ENCODE measurements around the gene SNAP29.
"Not testable (repeated sequence)": the region's sequence is repeated elsewhere in the genome, so short reads cannot be mapped to it uniquely, and the experiment has no call there.

Gene SNAP29

DNA sequence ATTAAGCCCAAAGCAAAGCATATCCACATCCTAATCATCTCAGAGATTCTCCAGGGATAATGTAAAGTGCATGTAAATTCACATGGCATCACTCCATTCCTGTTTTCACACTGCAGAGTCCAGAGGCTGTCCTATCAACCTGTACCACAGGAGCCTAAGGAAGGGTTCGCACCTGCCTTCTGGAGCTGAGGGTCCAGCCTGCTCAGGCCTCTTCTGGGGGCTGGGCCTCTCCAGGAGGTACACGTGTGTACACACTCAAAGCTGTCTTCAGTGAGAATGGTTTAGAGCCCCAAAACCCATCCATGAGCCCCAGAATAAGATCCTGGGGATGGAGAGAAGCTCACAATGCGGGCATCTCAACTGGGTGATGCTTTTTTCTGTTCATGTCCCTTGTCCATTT lies 24.1 kb upstream of the SNAP29 start:
- DNase-seq (ENCODE audit: low spot score): no peak

- no peak for DNase-seq (ENCODE audit: low spot score)
Observed at GRCh38 chr22:20836987-20837823, 21.6 kb upstream of the SNAP29 start.

DNA sequence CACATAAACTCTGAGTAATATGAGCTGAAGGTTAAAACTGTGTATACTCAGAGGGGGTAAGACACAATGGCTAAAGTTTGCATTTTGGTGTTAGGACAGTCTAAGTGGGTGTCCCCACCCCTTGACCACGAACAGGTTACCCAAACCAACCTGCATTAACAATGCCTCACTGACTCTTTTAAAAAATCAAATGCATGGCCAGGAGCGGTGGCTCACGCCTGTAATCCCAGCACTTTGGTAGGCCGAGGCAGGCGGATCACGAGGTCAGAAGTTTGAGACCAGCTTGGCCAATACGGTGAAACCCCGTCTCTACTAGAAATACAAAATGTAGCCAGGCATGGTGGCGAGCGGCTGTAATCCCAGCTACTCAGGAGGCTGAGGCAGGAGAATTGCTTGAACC lies 19.5 kb upstream of the SNAP29 start:
- DNase-seq (ENCODE audit: low spot score): not testable (repeated sequence)

GRCh38 chr22:20839837-20840645 lies 18.8 kb upstream of the SNAP29 start:
- no peak for DNase-seq (ENCODE audit: low spot score)

- DNase-seq (ENCODE audit: low spot score): no peak
Observed at GRCh38 chr22:20840646-20841371, 18.0 kb upstream of the SNAP29 start.

- no peak for DNase-seq (ENCODE audit: low spot score)
Observed at GRCh38 chr22:20843501-20843900, 15.3 kb upstream of the SNAP29 start.

- no peak for DNase-seq (ENCODE audit: low spot score)
Observed at GRCh38 chr22:20844055-20845037, 14.5 kb upstream of the SNAP29 start.

- no peak for DNase-seq (ENCODE audit: low spot score)
Observed at GRCh38 chr22:20847318-20847822, 11.4 kb upstream of the SNAP29 start.

DNA sequence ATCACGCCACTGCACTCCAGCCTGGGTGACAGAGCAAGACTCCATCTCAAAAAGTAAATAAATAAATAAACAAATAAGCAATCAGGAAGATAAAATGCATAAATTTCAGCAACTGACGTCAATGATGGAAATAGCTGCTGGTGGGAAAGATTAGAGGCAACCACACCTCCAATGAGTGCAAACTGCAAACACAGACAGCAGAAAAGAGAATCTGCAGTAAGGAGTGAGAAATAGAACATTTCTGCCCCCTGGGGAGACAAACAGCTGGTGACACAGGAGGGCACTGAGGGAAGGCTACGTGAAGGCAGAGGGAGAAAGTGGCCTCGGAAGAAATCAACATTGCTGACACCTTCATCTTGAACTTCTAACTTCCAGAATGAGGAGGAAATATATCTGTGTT lies 6.7 kb upstream of the SNAP29 start:
- DNase-seq (ENCODE audit: low spot score): no peak

- no peak for DNase-seq (ENCODE audit: low spot score)
Observed at GRCh38 chr22:20852503-20852902, 6.3 kb upstream of the SNAP29 start.

- no peak for DNase-seq (ENCODE audit: low spot score)
Observed at GRCh38 chr22:20853236-20853660, 5.6 kb upstream of the SNAP29 start.

GRCh38 chr22:20857247-20857643 lies 1.6 kb upstream of the SNAP29 start:
- no peak for DNase-seq (ENCODE audit: low spot score)

GRCh38 chr22:20857838-20858614 lies 781 bp upstream of the SNAP29 start:
- DNase-seq (ENCODE audit: low spot score): peak; percentile 91

- DNase-seq (ENCODE audit: low spot score): no peak
Observed at GRCh38 chr22:20859615-20860014, 808 bp downstream of the SNAP29 start.

DNA sequence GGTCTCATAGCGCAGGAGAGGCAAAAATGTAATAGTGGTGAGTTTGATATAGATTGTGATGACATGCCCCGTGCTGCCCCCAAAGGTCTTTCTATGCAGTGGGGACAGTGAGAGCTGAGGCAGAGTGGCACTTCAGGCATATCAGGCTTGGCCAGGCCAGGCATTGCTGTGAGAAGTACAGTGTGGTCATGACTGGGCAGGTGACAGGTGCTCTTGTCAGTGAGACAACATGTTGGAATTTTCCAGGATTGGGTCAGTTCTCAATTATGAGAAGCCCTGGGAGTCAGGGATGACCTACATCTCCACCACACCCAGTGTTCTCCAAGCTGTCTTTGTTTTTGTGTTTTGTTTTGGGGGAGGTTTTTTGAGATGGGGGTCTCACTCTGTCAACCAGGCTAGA lies 3.7 kb downstream of the SNAP29 start:
- DNase-seq (ENCODE audit: low spot score): no peak

DNA sequence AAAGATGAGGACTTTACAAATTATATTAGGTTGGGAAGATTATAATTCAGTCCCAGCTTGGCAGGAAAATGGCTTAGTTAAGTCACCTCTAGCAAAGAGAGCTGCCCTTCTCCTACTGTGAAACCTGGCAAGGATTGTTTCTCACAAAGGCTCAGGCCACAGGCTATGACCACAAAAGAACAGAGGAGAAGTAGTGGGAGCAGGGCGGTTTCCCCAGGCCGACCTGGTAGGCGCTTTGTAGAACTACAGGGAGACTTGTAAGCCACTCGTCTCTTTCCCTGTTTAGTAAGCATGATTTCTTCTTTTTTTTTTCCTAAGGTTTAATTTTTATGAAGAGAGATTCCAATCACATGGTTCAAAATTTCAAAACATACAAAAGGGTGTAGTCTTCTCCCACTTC lies 4.6 kb downstream of the SNAP29 start:
- no peak for DNase-seq (ENCODE audit: low spot score)

DNA sequence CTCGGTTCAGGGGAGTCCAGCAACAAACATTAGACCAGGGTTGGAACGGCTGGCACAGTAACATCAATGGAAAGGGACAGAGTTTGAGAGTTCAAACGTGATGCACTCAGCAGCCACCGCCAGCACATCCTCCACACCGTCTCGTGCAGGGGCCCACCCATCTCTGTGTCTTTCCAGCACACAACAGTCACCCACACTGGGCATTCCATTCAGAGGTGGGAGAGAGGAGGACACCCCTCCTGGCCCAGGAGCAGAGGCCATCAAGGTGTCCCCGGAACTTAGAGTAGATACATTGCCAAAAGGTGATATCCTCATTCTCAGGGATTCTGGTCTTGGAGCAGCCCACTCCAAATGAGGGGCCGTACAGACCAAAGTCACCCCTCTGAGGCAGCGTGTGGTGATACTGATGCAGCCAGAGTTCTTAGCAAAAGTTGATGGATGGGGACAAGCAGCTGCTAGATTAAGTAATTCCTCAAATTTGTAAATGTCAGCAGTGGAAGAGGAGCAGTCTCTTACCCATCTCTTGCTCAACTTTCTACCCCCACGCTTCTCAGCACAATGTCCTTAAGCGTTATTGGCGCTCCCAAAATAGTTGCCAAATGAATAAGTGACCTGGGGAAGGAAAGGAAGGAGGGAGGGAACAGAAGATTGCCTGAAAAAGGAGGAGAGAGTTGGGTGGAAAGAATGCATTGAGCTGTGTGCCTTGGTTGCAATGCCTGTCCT lies 5.5 kb downstream of the SNAP29 start:
- DNase-seq (ENCODE audit: low spot score): no peak

DNA sequence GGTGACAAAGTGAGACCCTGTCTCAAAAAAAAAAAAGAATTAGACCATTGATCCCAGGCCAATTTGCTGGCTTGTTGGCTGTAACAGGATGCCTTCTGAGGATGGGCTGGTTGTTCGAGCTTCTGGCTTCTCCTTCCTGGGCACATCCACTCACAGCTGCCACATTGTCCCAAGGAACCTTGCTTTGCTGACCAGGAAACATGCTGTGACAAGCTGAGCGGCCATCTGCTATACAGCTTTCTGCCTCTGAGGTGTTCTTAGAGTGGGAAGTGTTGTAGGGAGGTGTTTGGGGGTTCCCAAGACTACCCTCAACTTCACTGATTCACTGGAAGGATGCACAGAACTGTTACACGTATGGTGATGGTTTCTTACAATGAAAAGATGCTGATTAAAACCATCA lies 6.5 kb downstream of the SNAP29 start:
- no peak for DNase-seq (ENCODE audit: low spot score)

DNA sequence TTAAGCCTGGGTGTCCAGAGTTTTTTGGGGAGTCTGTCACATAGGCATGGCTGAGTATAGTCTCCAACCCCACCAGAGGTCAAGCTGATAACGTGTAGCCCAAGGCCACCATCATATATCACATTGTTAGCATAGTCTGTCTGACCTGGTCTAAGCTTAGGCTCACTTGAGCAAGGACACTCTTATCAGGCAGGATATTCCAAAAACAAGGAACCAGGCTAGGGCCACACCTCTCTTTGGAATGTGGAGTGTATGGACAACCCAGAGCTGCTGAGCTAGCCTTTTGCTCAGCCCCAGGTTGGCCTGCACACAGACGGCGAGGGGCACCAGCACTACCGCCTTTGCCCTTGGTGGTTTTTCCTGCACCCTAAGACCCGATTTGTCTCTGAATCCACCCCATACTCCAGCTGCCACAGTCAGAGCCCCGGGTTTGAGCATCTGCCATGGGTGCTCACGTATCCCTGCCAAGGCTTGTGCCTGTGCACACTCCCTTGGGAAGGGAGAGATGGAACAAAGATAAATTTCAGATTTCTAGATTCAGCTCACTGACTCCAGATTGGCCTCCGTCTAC lies 7.2 kb downstream of the SNAP29 start:
- DNase-seq (ENCODE audit: low spot score): no peak

Measured in left forelimb (tissue), 1 donor.